Activated CD8-positive, alpha-beta memory T cell treated with anti-CD3 and anti-CD28 coated beads, Interleukin-2, amount 50 U/mL, for 24 hours (primary cell): ENCODE measurements around the gene CAMTA1.
"Not testable (repeated sequence)": the region's sequence is repeated elsewhere in the genome, so short reads cannot be mapped to it uniquely, and the experiment has no call there.

Source experiments
- DNase-seq: peaks from one replicate; pipeline ENCODE4 v3.0.0-alpha.2; 2020; ENCODE audit errors: extremely low read depth

Gene CAMTA1

GRCh38 chr1:7587108-7587772 lies 802.0 kb downstream of the CAMTA1 start:
- no peak for DNase-seq

- no peak for DNase-seq
Measured at GRCh38 chr1:7587773-7588456, 802.7 kb downstream of the CAMTA1 start.

GRCh38 chr1:7588457-7588827 lies 803.2 kb downstream of the CAMTA1 start:
- no peak for DNase-seq

GRCh38 chr1:7589080-7589735 lies 804.0 kb downstream of the CAMTA1 start:
- no peak for DNase-seq

GRCh38 chr1:7589774-7590425 lies 804.6 kb downstream of the CAMTA1 start:
- no peak for DNase-seq

- DNase-seq: no peak
Measured at GRCh38 chr1:7590426-7590790, 805.2 kb downstream of the CAMTA1 start.

- no peak for DNase-seq
Measured at GRCh38 chr1:7591565-7591964, 806.3 kb downstream of the CAMTA1 start.

- DNase-seq: no peak
Measured at GRCh38 chr1:7592120-7592798, 807.0 kb downstream of the CAMTA1 start.

GRCh38 chr1:7594002-7594713 lies 808.9 kb downstream of the CAMTA1 start:
- no peak for DNase-seq

GRCh38 chr1:7594714-7595295 lies 809.6 kb downstream of the CAMTA1 start:
- DNase-seq: no peak

GRCh38 chr1:7595336-7595735 lies 810.1 kb downstream of the CAMTA1 start:
- DNase-seq: no peak

- DNase-seq: no peak
Measured at GRCh38 chr1:7596126-7596965, 811.1 kb downstream of the CAMTA1 start.

- not testable (repeated sequence) for DNase-seq
Measured at GRCh38 chr1:7598058-7598457, 812.8 kb downstream of the CAMTA1 start.

- DNase-seq: not testable (repeated sequence)
Measured at GRCh38 chr1:7604906-7605305, 819.7 kb downstream of the CAMTA1 start.

GRCh38 chr1:7606096-7606495 lies 820.8 kb downstream of the CAMTA1 start:
- DNase-seq: no peak

- no peak for DNase-seq
Measured at GRCh38 chr1:7607097-7607496, 821.8 kb downstream of the CAMTA1 start.

- DNase-seq: no peak
Measured at GRCh38 chr1:7608628-7609305, 823.5 kb downstream of the CAMTA1 start.

GRCh38 chr1:7609311-7609994 lies 824.2 kb downstream of the CAMTA1 start:
- DNase-seq: no peak
